ENCODE results near the gene IGF1R. TPM values are rescaled to one million over a fixed set of nuclear protein-coding genes. Genes with fewer than 3 reads are reported as not detected.

Gene IGF1R
- total RNA-seq, 4 donors from 2014 or later, result 87.8 to 173 (median 107) TPM

- no peak for DNase-seq (ENCODE audit: low spot score in 2 of 2)
- H3K27ac ChIP-seq, result no peak overlapping the region
- WGBS, result 87% methylated on average over 11 of the region's 11 CpGs
- no peak overlapping the region for H3K4me3 ChIP-seq
- H3K4me1 ChIP-seq, result peaks cover 8% of the 10 kb centered on the region
- no peaks in the 10 kb centered on the region for H3K9me3 ChIP-seq
- no peaks in the 10 kb centered on the region for H3K27me3 ChIP-seq
- peaks cover 69% of the 10 kb centered on the region for H3K36me3 ChIP-seq
- TF ChIP-seq CTCF (IDR thresholded peaks at IDR 0.05) (no peak), EP300 (IDR thresholded peaks at IDR 0.05) (no peak), POLR2A (IDR thresholded peaks at IDR 0.05) (no peak), POLR2AphosphoS5 (IDR thresholded peaks at IDR 0.05) (no peak)
These were observed 300.6 kb downstream of the IGF1R start for GRCh38 chr15:98948941-98949340.

- 81% methylated on average over 6 of the region's 6 CpGs for WGBS
- Histone ChIP-seq H3K27ac (no peak overlapping the region), H3K27me3 (no peaks in the 10 kb centered on the region), H3K36me3 (peaks cover 68% of the 10 kb centered on the region), H3K9me3 (no peaks in the 10 kb centered on the region), H3K4me3 (no peak overlapping the region), H3K4me1 (peaks cover 14% of the 10 kb centered on the region)
- TF ChIP-seq POLR2A (IDR thresholded peaks at IDR 0.05) (no peak), EP300 (IDR thresholded peaks at IDR 0.05) (no peak), CTCF (IDR thresholded peaks at IDR 0.05) (no peak), POLR2AphosphoS5 (IDR thresholded peaks at IDR 0.05) (no peak)
- DNase-seq (ENCODE audit: low spot score in 2 of 2), result no peak
These were observed 301.3 kb downstream of the IGF1R start for GRCh38 chr15:98949624-98950023.

- peaks cover 67% of the 10 kb centered on the region for H3K36me3 ChIP-seq
- DNase-seq (ENCODE audit: low spot score in 2 of 2), result no peak
- H3K9me3 ChIP-seq, result no peaks in the 10 kb centered on the region
- H3K4me1 ChIP-seq, result peaks cover 20% of the 10 kb centered on the region
- H3K27ac ChIP-seq, result no peak overlapping the region
- no peak overlapping the region for H3K4me3 ChIP-seq
- H3K27me3 ChIP-seq, result no peaks in the 10 kb centered on the region
- no peak for TF ChIP-seq CTCF (IDR thresholded peaks at IDR 0.05)
- TF ChIP-seq POLR2A (IDR thresholded peaks at IDR 0.05), result no peak
- TF ChIP-seq POLR2AphosphoS5 (IDR thresholded peaks at IDR 0.05), result no peak
- TF ChIP-seq EP300 (IDR thresholded peaks at IDR 0.05), result no peak
These were observed 301.9 kb downstream of the IGF1R start for GRCh38 chr15:98950248-98950647.

- DNase-seq (ENCODE audit: low spot score in 2 of 2), result no peak
- Histone ChIP-seq H3K9me3 (no peaks in the 10 kb centered on the region), H3K36me3 (peaks cover 62% of the 10 kb centered on the region), H3K4me3 (no peak overlapping the region), H3K27ac (no peak overlapping the region), H3K27me3 (no peaks in the 10 kb centered on the region), H3K4me1 (peaks cover 19% of the 10 kb centered on the region)
- TF ChIP-seq POLR2A (IDR thresholded peaks at IDR 0.05) (no peak), EP300 (IDR thresholded peaks at IDR 0.05) (no peak), CTCF (IDR thresholded peaks at IDR 0.05) (no peak), POLR2AphosphoS5 (IDR thresholded peaks at IDR 0.05) (no peak)
- WGBS, result 90% methylated on average over 6 of the region's 7 CpGs
These were observed 302.7 kb downstream of the IGF1R start for GRCh38 chr15:98951004-98951403.

GRCh38 chr15:98951493-98952320, 303.4 kb downstream of the IGF1R start:
- Histone ChIP-seq H3K36me3 (peaks cover 63% of the 10 kb centered on the region), H3K27me3 (no peaks in the 10 kb centered on the region), H3K9me3 (no peaks in the 10 kb centered on the region), H3K27ac (no peak overlapping the region), H3K4me1 (peaks cover 14% of the 10 kb centered on the region), H3K4me3 (no peak overlapping the region)
- TF ChIP-seq CTCF (IDR thresholded peaks at IDR 0.05) (no peak), EP300 (IDR thresholded peaks at IDR 0.05) (no peak), POLR2AphosphoS5 (IDR thresholded peaks at IDR 0.05) (no peak)
- DNase-seq (ENCODE audit: low spot score in 2 of 2), result no peak
- WGBS, result 82% methylated on average over 19 of the region's 19 CpGs

Data from suprapubic skin (tissue), 4 donors.